Measurements from ENCODE around the gene TNFAIP8L1. TPM values are rescaled to one million over a fixed set of nuclear protein-coding genes. Genes with fewer than 3 reads are reported as not detected.
"Not testable (repeated sequence)": the region's sequence is repeated elsewhere in the genome, so short reads cannot be mapped to it uniquely, and the experiment has no call there.

Gene TNFAIP8L1
- total and polyA plus RNA-seq, 10 donors, result 12.5 to 39.8 (median 27.1) TPM

DNA sequence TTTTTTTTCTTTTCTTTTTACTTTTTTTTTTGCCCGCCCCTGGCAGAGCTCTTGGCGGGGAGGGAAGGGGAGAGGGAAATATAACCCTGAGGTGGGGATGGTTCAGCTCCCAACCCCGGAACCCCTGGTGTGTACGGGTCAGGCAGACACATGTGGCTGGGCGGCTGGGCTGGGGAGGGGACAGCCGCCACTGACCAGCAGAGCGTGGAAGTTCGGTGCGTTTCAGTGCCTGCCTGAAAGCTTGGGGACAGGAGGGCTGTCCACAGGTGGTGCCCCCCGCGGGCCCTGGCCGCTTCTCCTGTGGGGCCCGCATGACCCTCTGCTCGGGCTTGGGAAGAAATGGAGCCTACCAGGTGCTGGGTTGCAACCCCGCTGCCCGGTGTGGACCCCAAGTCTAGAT, 36.0 kb downstream of the TNFAIP8L1 start:
- DNase-seq, result no peak
- TF ChIP-seq POLR2AphosphoS5 (IDR thresholded peaks at IDR 0.05), result peak in 1 of 3 donors; percentile 36
- no peak for TF ChIP-seq POLR2A (IDR thresholded peaks at IDR 0.05)
- TF ChIP-seq, protein P1, sequence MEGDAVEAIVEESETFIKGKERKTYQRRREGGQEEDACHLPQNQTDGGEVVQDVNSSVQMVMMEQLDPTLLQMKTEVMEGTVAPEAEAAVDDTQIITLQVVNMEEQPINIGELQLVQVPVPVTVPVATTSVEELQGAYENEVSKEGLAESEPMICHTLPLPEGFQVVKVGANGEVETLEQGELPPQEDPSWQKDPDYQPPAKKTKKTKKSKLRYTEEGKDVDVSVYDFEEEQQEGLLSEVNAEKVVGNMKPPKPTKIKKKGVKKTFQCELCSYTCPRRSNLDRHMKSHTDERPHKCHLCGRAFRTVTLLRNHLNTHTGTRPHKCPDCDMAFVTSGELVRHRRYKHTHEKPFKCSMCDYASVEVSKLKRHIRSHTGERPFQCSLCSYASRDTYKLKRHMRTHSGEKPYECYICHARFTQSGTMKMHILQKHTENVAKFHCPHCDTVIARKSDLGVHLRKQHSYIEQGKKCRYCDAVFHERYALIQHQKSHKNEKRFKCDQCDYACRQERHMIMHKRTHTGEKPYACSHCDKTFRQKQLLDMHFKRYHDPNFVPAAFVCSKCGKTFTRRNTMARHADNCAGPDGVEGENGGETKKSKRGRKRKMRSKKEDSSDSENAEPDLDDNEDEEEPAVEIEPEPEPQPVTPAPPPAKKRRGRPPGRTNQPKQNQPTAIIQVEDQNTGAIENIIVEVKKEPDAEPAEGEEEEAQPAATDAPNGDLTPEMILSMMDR (IDR thresholded peaks at IDR 0.05 in 8 of 11, conservative IDR thresholded peaks at IDR 0.05 in 3 of 11), result no peak
- Histone ChIP-seq H3K9me3 (no peaks in the 10 kb centered on the region), H3K36me3 (peaks cover 0 to 62% (median 39%) of the 10 kb centered on the region in 6 donors), H3K4me3 (no peak overlapping the region), H3K4me1 (peaks cover 0 to 6% (median 2%) of the 10 kb centered on the region in 6 donors), H3K27me3 (replicated peaks in 1 of 7) (no peaks in the 10 kb centered on the region), H3K27ac (no peak overlapping the region)
- WGBS, 5 donors, result 93 to 96% (median 94%) methylated on average over 14 to 16 of the region's 16 CpGs
- intact Hi-C loops (cut with DNase I; ENCODE audit: low total_unique reads), result no loop called here

DNA sequence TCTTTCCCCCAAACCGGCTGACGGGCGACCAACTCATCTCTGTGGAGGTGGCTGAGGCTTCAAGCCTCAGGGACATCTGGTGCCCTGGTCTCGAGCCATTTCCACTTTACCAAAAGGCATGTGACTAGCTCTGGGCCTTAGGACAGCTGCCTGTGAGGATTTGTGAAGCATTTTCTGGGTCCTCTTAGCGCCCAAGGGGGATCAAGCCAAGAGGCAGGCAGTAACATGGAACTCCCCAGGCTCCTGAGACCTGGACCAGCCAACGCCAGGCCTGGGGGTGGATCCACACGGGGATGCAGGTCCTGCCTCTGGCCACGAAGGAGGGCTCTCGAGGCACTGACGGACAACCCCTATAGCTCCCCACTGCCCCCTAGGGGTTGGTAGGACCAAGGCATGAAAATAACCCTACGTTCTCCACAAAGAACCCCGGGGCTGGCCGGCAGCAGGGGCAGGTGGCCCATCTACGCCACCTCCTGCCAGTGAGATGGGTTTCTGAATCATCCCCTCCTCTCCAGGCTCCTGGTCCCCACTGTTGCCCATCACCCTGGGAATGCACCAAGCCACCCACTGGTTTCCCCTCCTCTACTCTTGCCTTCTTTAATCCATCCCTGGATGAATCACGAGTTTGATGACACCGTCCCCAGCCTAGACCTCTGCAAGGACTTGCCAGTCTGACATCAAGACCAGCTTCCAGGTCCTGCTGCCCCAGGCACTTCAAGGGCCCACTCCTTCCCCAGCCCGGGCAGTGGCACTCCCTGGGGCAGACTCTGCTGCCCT, 37.8 kb downstream of the TNFAIP8L1 start:
- intact Hi-C loops (cut with DNase I; ENCODE audit: low total_unique reads), result no loop called here
- no peak for DNase-seq
- peak overlapping the region in 2 of 8 donors; percentile 23 to 45 for H3K27ac ChIP-seq
- no peaks in the 10 kb centered on the region for H3K4me1 ChIP-seq
- H3K27me3 ChIP-seq (replicated peaks in 1 of 7), result no peaks in the 10 kb centered on the region
- no peak overlapping the region for H3K4me3 ChIP-seq
- H3K36me3 ChIP-seq, result peaks cover 0 to 80% (median 53%) of the 10 kb centered on the region in 6 donors
- H3K9me3 ChIP-seq, result no peaks in the 10 kb centered on the region
- TF ChIP-seq POLR2AphosphoS5 (IDR thresholded peaks at IDR 0.05), result no peak
- TF ChIP-seq, protein P1 (IDR thresholded peaks at IDR 0.05 in 8 of 11, conservative IDR thresholded peaks at IDR 0.05 in 3 of 11), result peak in 7 of 11 experiments; percentile 24 to 52 (median 43)
- WGBS, 5 donors, result 75 to 87% (median 79%) methylated on average over 13 to 17 of the region's 17 CpGs

DNA sequence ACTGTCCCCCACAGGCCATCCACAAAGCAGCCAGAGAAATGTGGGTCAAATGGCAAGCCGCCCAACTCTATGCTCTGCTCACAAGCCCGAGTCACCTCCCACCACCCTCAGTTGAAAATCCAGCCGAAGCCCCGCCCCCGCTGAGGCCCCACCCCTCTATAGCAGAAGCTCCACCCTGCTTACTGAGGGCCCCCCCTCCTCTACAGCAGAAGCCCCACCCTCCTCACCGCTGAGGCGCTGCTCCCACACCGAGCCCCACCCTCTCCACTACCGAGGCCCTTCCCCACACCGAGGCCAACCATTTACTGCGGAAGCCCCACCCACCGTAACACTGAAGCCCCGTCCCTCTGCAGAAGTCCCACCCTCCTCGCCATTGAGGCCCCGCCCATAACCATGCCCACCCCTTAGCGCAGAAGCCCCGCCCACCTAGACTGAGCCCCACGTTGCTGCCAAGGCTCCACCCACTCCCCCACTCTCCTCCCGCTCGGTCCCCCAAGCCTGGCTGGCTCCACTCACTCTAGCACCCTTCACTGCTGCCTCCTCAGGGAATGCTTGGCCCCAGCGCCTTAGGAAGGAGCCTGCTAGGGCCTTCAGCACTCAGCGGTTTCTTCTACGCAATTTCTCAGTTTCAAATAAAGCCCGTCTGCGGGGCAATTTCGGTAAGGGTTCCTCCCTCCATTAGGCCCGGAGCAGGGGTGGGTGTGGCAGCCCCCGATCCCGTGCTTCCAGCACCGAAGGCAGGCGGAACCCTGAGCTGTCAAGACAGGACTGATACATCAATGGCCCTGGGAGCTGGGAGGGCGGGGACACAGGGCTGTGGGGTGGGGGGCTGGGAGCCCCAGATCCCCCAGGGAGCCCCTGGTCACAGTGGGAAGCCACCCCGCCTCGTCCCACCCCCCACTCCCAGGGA, 39.8 kb downstream of the TNFAIP8L1 start:
- H3K9me3 ChIP-seq, result no peaks in the 10 kb centered on the region
- H3K4me1 ChIP-seq, result no peaks in the 10 kb centered on the region
- TF ChIP-seq POLR2A (IDR thresholded peaks at IDR 0.05) (no peak), POLR2AphosphoS5 (IDR thresholded peaks at IDR 0.05) (peak in 1 of 3 donors; percentile 12)
- H3K36me3 ChIP-seq, result peaks cover 0 to 100% (median 73%) of the 10 kb centered on the region in 6 donors
- H3K4me3 ChIP-seq, result no peak overlapping the region
- intact Hi-C loops (cut with DNase I; ENCODE audit: low total_unique reads), result no loop called here
- H3K27me3 ChIP-seq (replicated peaks in 1 of 7), result no peaks in the 10 kb centered on the region
- DNase-seq, result no peak
- 86 to 91% (median 88%) methylated on average over 31 to 34 of the region's 34 CpGs for WGBS, 5 donors
- H3K27ac ChIP-seq, result no peak overlapping the region

DNA sequence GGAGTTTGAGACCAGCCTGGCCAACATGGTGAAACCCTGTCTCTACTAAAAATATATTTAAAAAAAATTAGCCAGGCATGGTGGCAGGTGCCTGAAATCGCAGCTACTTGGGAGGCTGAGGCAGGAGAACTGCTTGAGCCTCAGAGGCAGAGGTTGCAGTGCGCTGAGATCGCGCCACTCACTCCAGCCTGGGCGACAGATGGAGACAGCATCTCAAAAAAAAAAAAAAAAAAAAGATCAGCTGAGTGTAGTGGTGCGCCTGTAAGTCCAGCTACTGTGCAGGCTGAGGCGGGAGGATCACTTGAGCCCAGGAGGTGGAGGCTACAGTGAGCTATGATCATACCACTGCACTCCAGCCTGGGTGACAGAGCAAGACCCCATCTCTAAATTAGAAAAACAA, 40.7 kb downstream of the TNFAIP8L1 start:
- H3K27me3 ChIP-seq (replicated peaks in 1 of 7); H3K9me3 ChIP-seq; H3K4me3 ChIP-seq; H3K27ac ChIP-seq; intact Hi-C loops (cut with DNase I; ENCODE audit: low total_unique reads); DNase-seq; H3K4me1 ChIP-seq: not testable (repeated sequence)
- 91 to 98% (median 97%) methylated on average over 7 of the region's 7 CpGs for WGBS, 5 donors
- H3K36me3 ChIP-seq, result peaks cover 0 to 100% (median 82%) of the 10 kb centered on the region in 6 donors

All from spleen (tissue), 11 donors.